Measurements from ENCODE around the gene CMTM3. TPM values are rescaled to one million over a fixed set of nuclear protein-coding genes. Genes with fewer than 3 reads are reported as not detected.

The CMTM3 gene
- total RNA-seq, 1 donor from 2014 or later: 268 TPM

DNA sequence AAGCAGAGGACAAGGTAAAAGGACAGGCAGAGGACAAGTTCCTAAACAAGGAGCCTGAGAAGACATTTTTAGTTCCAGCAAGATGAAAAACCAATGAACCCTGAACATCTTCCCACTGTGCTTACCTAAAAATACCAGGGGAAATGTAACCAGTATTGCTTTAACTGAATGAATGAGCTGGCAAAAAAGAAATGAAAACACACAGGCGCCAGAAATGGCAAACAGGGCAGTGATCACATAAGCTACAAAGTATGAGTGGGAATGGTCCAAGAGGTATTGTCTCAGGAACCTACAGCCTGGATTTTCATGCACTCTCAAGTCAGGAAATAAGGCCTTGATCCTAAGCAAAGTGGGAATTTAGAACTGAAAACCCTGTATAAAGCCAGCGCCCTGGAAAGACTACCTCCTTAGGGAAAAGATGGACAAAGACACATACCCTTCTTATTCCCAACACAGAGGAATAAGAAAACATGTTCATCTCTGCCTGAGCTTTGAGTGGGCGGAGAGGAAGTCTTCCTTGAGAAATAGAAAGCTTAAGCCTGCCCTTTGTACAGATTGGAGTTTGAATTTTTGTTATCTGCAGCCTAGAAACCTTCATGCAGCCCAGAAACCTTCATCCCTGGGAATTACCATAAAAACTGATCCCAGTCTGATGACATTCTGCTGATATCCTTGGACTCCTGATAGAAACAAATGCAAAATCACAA lies 23.1 kb upstream of the CMTM3 start:
- DNase-seq (ENCODE audit: low spot score): no peak
- H3K4me1 Mint-ChIP-seq (ENCODE audit: unreplicated experiment): peaks cover 61% of the 10 kb centered on the region
- H3K36me3 Mint-ChIP-seq (ENCODE audit: low read depth, unreplicated experiment): no peaks in the 10 kb centered on the region
- H3K9me3 Mint-ChIP-seq (ENCODE audit: unreplicated experiment): no peaks in the 10 kb centered on the region
- no peak overlapping the region for H3K4me3 Mint-ChIP-seq (ENCODE audit: unreplicated experiment)
- no peak overlapping the region for H3K27ac Mint-ChIP-seq (ENCODE audit: unreplicated experiment)
- H3K27me3 Mint-ChIP-seq (ENCODE audit: unreplicated experiment): peaks cover 16% of the 10 kb centered on the region
- TF ChIP-seq, protein P1, sequence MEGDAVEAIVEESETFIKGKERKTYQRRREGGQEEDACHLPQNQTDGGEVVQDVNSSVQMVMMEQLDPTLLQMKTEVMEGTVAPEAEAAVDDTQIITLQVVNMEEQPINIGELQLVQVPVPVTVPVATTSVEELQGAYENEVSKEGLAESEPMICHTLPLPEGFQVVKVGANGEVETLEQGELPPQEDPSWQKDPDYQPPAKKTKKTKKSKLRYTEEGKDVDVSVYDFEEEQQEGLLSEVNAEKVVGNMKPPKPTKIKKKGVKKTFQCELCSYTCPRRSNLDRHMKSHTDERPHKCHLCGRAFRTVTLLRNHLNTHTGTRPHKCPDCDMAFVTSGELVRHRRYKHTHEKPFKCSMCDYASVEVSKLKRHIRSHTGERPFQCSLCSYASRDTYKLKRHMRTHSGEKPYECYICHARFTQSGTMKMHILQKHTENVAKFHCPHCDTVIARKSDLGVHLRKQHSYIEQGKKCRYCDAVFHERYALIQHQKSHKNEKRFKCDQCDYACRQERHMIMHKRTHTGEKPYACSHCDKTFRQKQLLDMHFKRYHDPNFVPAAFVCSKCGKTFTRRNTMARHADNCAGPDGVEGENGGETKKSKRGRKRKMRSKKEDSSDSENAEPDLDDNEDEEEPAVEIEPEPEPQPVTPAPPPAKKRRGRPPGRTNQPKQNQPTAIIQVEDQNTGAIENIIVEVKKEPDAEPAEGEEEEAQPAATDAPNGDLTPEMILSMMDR (IDR thresholded peaks at IDR 0.05; ENCODE audit: unreplicated experiment): no peak

DNA sequence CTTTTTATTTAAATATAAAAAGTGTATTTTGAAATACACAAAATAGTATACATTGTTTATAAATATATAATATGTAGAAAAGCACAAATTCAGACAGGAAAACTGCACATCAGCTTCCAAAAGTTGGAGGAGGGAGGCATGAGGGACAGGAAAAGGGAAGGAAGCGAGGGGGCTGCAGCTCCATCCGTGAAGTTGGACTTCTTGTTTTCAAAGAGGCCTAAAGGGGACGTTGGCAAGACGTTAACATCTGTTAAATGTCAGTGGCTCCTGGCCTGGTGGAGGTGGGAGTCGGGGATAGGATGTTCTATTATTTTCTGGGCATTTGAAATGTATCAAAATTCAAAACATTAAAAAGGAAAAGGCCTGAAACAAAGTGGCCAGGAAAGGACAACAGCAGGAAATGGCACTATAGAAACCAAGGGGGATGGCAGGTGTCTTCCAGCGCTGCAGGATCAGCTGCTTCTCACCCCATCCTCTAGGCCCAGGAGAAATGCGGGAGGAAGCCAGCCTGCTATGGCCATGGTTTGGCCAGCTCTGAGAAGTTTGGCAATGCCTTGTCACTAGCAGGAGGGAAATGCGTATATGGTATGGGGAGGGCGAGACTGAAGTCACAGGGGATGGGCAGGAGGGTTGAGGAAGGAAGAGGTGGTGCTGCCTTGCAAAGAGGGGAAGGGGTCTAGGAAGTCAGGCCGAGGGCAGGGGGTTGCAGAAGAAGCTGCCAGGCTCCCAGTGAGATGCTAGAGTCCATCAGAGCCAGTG lies 18.8 kb upstream of the CMTM3 start:
- TF ChIP-seq, protein P1 (IDR thresholded peaks at IDR 0.05; ENCODE audit: unreplicated experiment): no peak
- DNase-seq (ENCODE audit: low spot score): peak; percentile 30
- Mint-ChIP-seq H3K36me3 (ENCODE audit: low read depth, unreplicated experiment) (no peaks in the 10 kb centered on the region), H3K27me3 (ENCODE audit: unreplicated experiment) (peaks cover 12% of the 10 kb centered on the region), H3K9me3 (ENCODE audit: unreplicated experiment) (no peaks in the 10 kb centered on the region), H3K4me3 (ENCODE audit: unreplicated experiment) (peak overlapping the region; percentile 33), H3K27ac (ENCODE audit: unreplicated experiment) (peak overlapping the region; percentile 95), H3K4me1 (ENCODE audit: unreplicated experiment) (peaks cover 55% of the 10 kb centered on the region)

DNA sequence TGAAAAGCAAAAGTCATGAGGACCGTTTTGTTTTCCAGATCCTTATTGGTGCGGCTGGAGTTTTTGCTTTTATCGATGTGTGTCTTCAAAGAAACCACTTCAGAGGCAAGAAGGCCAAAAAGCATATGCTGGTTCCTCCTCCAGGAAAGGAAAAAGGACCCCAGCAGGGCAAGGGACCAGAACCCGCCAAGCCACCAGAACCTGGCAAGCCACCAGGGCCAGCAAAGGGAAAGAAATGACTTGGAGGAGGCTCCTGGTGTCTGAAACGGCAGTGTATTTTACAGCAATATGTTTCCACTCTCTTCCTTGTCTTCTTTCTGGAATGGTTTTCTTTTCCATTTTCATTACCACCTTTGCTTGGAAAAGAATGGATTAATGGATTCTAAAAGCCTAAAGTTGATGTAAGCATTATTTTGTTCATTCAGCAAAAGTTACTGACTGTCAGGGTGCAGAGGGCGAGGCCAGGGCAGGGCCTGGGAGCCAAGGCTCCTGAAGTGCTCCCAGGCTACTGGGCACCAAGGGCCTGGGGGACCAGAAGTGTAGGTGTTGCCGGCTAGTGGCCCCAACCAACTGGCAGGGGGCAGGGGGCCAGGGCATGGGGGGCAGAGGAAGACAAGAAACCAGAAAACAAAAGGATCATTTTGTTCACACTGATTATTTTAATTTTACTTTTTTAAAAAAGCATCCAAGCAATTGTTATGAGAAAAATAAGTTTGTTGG lies 16.5 kb upstream of the CMTM3 start:
- DNase-seq (ENCODE audit: low spot score): no peak
- Mint-ChIP-seq H3K9me3 (ENCODE audit: unreplicated experiment) (no peaks in the 10 kb centered on the region), H3K27ac (ENCODE audit: unreplicated experiment) (peak overlapping the region; percentile 52), H3K4me3 (ENCODE audit: unreplicated experiment) (no peak overlapping the region), H3K27me3 (ENCODE audit: unreplicated experiment) (peaks cover 12% of the 10 kb centered on the region), H3K4me1 (ENCODE audit: unreplicated experiment) (peaks cover 41% of the 10 kb centered on the region), H3K36me3 (ENCODE audit: low read depth, unreplicated experiment) (no peaks in the 10 kb centered on the region)
- TF ChIP-seq, protein P1 (IDR thresholded peaks at IDR 0.05; ENCODE audit: unreplicated experiment): no peak

DNA sequence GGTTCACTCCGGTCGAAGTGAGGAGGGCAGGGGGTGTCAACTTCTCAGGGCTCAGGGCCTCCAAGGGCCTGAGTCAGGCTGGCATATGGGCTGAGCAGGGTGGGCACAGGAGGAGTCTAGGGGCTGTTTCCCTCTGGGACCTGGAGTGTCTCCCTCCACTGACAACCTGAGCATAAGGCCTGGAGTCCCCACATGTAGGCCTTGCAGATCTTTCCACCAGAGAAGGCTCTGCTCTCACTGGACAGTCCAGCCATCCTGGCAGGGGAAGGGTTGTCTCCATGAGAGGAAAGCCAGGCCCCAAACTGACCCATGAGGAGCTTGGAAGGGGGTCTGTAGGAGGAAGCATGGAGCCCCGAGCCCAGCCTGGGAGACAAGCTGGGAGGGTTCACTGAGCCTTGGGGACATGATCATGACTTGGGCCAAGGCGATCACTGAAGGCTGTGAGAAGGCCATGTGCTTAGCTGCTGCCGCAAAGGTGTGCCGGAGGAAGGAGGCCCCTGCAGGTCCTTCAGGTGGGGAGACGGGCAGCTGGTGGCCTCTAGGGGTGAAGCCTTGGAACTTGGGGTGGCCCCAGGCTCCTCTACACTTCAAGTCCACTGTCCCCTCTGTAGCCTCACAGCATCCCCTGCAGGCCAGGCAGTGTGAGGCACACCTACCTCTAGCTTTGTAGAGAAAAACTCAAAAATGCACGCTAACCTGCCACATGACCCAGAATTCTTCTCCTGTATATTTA lies 15.4 kb upstream of the CMTM3 start:
- H3K4me3 Mint-ChIP-seq (ENCODE audit: unreplicated experiment): no peak overlapping the region
- no peaks in the 10 kb centered on the region for H3K36me3 Mint-ChIP-seq (ENCODE audit: low read depth, unreplicated experiment)
- TF ChIP-seq, protein P1 (IDR thresholded peaks at IDR 0.05; ENCODE audit: unreplicated experiment): peak; percentile 24
- peaks cover 12% of the 10 kb centered on the region for H3K27me3 Mint-ChIP-seq (ENCODE audit: unreplicated experiment)
- peak; percentile 36 for DNase-seq (ENCODE audit: low spot score)
- peaks cover 36% of the 10 kb centered on the region for H3K4me1 Mint-ChIP-seq (ENCODE audit: unreplicated experiment)
- H3K27ac Mint-ChIP-seq (ENCODE audit: unreplicated experiment): no peak overlapping the region
- no peaks in the 10 kb centered on the region for H3K9me3 Mint-ChIP-seq (ENCODE audit: unreplicated experiment)

Data from endothelial cell (in vitro differentiated cells).